Fibroblast of lung (primary cell): ENCODE data around the gene TESK2. TPM values are rescaled to one million over a fixed set of nuclear protein-coding genes. Genes with fewer than 3 reads are reported as not detected.

ENCODE experiments used
- DNase-seq, 2 donors: peaks; one replicate each; pipeline versions ENCODE4 v3.0.0 to v3.0.0-alpha.2; 2010; ENCODE audit warnings: low read depth in 2 of 2
- H2AFZ ChIP-seq: 2 replicates; pipeline ENCODE4 v1.5.1; 2012; ENCODE audit warnings: low read length, control low read depth, inconsistent platforms
- H3K27ac ChIP-seq: 2 replicates; pipeline ENCODE4 v1.5.1; 2011; ENCODE audit warnings: low read length, control low read depth; ENCODE audit not compliant: insufficient read depth
- H3K27me3 ChIP-seq: 2 replicates; pipeline ENCODE4 v1.5.1; 2011; ENCODE audit warnings: mild to moderate bottlenecking, low read length; ENCODE audit not compliant: control insufficient read depth, insufficient read depth
- H3K36me3 ChIP-seq: 2 replicates; pipeline ENCODE4 v1.5.1; 2011; ENCODE audit warnings: low read length; ENCODE audit not compliant: control insufficient read depth, insufficient read depth
- H3K4me1 ChIP-seq: 2 replicates; pipeline ENCODE4 v1.5.1; 2011; ENCODE audit warnings: low read length; ENCODE audit not compliant: control insufficient read depth, insufficient read depth; ENCODE audit errors: extremely low read depth
- H3K4me2 ChIP-seq: 2 replicates; pipeline ENCODE4 v1.5.1; 2011; ENCODE audit warnings: low read length, control low read depth; ENCODE audit not compliant: insufficient read depth; ENCODE audit errors: extremely low read depth
- H3K4me3 ChIP-seq, 4 experiments: fragments of 200-600 bp in 1 of 4; sonication (generic) in 1 of 4; replicated peaks in 1 of 4; 2 replicates each; pipeline ENCODE4 v1.5.1; 2011 to 2016; ENCODE audit warnings: low read length in 4 of 4, low read depth in 3 of 4, mild to moderate bottlenecking in 3 of 4, control low read depth in 2 of 4, inconsistent platforms in 1 of 4, mixed read lengths in 1 of 4; ENCODE audit not compliant: insufficient read depth in 1 of 4; ENCODE audit errors: control extremely low read depth in 1 of 4
- H3K79me2 ChIP-seq: 2 replicates; pipeline ENCODE4 v1.5.1; 2012; ENCODE audit warnings: mild to moderate bottlenecking, low read length, inconsistent platforms; ENCODE audit not compliant: control insufficient read depth, insufficient read depth
- H3K9ac ChIP-seq: 2 replicates; pipeline ENCODE4 v1.5.1; 2011; ENCODE audit warnings: mild to moderate bottlenecking, low read length, control low read depth; ENCODE audit not compliant: insufficient read depth
- H3K9me3 ChIP-seq: 2 replicates; pipeline ENCODE4 v1.5.1; 2012; ENCODE audit warnings: low read depth, low read length; ENCODE audit not compliant: control insufficient read depth, insufficient read depth
- H4K20me1 ChIP-seq: 2 replicates; pipeline ENCODE4 v1.5.1; 2011; ENCODE audit warnings: low read length; ENCODE audit not compliant: control insufficient read depth, insufficient read depth; ENCODE audit errors: extremely low read depth
- EZH2 ChIP-seq: IDR thresholded peaks from 2 replicates; pipeline ENCODE4 v1.5.1; 2012; ENCODE audit warnings: low read length, control low read depth, mild to moderate bottlenecking; ENCODE audit errors: missing control alignments
- polyA plus RNA-seq, 2 donors: library from polyadenylated mRNA; depleted of rRNA in 1 of 2; stranded (reverse) in 1 of 2; unstranded in 1 of 2; fragments of >200 nt; gene quantifications; 2 replicates each; pipeline ENCODE4 v1.2.1, GENCODE V29; 2011 to 2012; ENCODE audit warnings: missing spikeins in 1 of 2
- total RNA-seq: library from RNA; depleted of rRNA; stranded (reverse); fragments of >200 nt; gene quantifications from 2 replicates; pipeline ENCODE4 v1.2.1, GENCODE V29; 2014
- TF ChIP-seq, protein P1 (sequence below), 2 donors: IDR thresholded peaks in 1 of 2; conservative IDR thresholded peaks in 1 of 2; 1 replicate in 1 of 2; 2 replicates in 1 of 2; pipeline ENCODE4 v1.5.1; 2011 to 2012; ENCODE audit warnings: low read length in 2 of 2, control low read depth in 1 of 2, inconsistent platforms in 1 of 2, low read depth in 1 of 2, mild to moderate bottlenecking in 1 of 2

The TESK2 gene
- total and polyA plus RNA-seq, 2 donors (not counting 1 experiment from before 2014, with no cell fraction given): 1.7 to 4.3 TPM

DNA sequence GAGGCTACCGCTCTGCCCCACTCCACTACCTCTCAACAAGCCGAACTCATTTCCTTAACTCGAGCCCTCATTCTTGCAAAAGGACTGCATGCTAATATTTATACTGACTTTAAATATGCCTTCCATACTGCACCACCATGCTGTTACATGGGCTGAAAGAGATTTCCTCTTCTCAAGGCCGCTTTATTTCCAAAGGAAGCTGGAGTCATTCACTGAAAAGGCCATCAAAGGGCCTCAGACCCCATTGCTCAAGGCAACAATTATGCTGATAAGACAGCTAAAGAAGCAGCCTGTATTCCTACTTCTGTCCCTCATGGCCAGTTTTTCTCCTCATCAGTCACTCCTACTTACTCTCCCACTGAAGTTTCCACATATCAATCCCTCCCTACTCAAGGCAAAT is 171.2 kb downstream of the TESK2 start:
- TF ChIP-seq, protein P1, sequence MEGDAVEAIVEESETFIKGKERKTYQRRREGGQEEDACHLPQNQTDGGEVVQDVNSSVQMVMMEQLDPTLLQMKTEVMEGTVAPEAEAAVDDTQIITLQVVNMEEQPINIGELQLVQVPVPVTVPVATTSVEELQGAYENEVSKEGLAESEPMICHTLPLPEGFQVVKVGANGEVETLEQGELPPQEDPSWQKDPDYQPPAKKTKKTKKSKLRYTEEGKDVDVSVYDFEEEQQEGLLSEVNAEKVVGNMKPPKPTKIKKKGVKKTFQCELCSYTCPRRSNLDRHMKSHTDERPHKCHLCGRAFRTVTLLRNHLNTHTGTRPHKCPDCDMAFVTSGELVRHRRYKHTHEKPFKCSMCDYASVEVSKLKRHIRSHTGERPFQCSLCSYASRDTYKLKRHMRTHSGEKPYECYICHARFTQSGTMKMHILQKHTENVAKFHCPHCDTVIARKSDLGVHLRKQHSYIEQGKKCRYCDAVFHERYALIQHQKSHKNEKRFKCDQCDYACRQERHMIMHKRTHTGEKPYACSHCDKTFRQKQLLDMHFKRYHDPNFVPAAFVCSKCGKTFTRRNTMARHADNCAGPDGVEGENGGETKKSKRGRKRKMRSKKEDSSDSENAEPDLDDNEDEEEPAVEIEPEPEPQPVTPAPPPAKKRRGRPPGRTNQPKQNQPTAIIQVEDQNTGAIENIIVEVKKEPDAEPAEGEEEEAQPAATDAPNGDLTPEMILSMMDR (conservative IDR thresholded peaks at IDR 0.05 in 1 of 2, IDR thresholded peaks at IDR 0.05 in 1 of 2; ENCODE audit: low read depth in 1 of 2, low read length in 2 of 2): no peak
- TF ChIP-seq EZH2: no peak
- H2AFZ ChIP-seq: no peak overlapping the region
- no peaks in the 10 kb centered on the region for H3K9me3 ChIP-seq
- H3K27me3 ChIP-seq: peaks cover 2% of the 10 kb centered on the region
- no peaks in the 10 kb centered on the region for H3K36me3 ChIP-seq
- H3K9ac ChIP-seq: no peak overlapping the region
- H4K20me1 ChIP-seq: no peaks in the 10 kb centered on the region
- H3K27ac ChIP-seq: no peak overlapping the region
- DNase-seq: no peak
- H3K4me2 ChIP-seq: no peak overlapping the region
- no peak overlapping the region for H3K4me3 ChIP-seq
- no peaks in the 10 kb centered on the region for H3K4me1 ChIP-seq
- H3K79me2 ChIP-seq: no peaks in the 10 kb centered on the region

DNA sequence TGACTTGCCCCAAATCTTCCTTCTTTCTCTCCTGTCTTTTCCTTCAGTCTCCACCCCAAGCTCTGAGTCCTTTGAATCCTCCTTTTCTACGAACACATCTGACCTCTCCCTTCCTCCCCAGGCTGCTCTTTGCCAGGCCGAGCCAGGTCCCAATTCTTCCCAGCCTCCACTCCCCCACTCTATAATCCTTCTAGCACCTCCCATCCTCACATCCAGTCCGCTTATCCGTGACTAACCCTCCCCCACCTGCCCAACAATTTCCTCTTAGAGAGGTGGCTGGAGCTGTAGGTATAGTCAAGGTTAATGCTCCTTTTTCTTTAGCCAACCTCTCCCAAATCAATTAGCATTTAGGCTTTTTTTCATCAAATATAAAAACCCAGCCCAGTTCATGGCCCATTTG is 173.8 kb downstream of the TESK2 start:
- TF ChIP-seq EZH2: no peak
- TF ChIP-seq, protein P1 (conservative IDR thresholded peaks at IDR 0.05 in 1 of 2, IDR thresholded peaks at IDR 0.05 in 1 of 2; ENCODE audit: low read depth in 1 of 2, low read length in 2 of 2): no peak
- H3K9me3 ChIP-seq: no peaks in the 10 kb centered on the region
- no peak for DNase-seq
- no peak overlapping the region for H3K27ac ChIP-seq
- H3K4me1 ChIP-seq: no peaks in the 10 kb centered on the region
- no peak overlapping the region for H3K4me3 ChIP-seq
- no peaks in the 10 kb centered on the region for H3K79me2 ChIP-seq
- no peak overlapping the region for H3K9ac ChIP-seq
- no peaks in the 10 kb centered on the region for H4K20me1 ChIP-seq
- H3K36me3 ChIP-seq: no peaks in the 10 kb centered on the region
- H3K4me2 ChIP-seq: no peak overlapping the region
- H3K27me3 ChIP-seq: peaks cover 2% of the 10 kb centered on the region
- no peak overlapping the region for H2AFZ ChIP-seq

DNA sequence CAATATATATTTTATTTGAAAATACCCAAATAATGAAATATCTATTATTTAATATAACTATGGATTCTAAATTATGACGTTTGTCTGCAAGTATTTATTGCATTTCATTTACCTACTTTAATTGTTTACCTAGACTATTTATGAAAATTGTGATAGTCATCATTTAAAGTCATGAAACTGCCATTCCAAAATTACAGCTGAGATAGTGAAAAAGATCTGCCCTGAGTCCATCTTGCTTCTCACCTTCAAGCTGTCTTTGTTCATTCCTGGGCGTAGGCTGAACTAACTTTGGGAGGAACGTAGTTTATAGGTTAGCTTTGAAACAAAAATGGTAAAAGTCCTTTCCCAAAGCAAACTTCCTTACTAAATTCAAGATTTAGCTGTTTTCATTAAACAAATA is 176.7 kb downstream of the TESK2 start:
- Histone ChIP-seq H3K27me3 (no peaks in the 10 kb centered on the region), H3K4me2 (no peak overlapping the region), H3K36me3 (no peaks in the 10 kb centered on the region), H2AFZ (no peak overlapping the region), H3K4me3 (no peak overlapping the region), H3K9me3 (no peaks in the 10 kb centered on the region), H3K9ac (no peak overlapping the region), H3K4me1 (no peaks in the 10 kb centered on the region), H4K20me1 (no peaks in the 10 kb centered on the region), H3K79me2 (no peaks in the 10 kb centered on the region), H3K27ac (no peak overlapping the region)
- DNase-seq: no peak
- TF ChIP-seq EZH2: no peak
- TF ChIP-seq, protein P1 (conservative IDR thresholded peaks at IDR 0.05 in 1 of 2, IDR thresholded peaks at IDR 0.05 in 1 of 2; ENCODE audit: low read depth in 1 of 2, low read length in 2 of 2): no peak
